GM12865 (cell line): Measurements from ENCODE around the gene KRT14.
"Not testable (repeated sequence)": the region's sequence is repeated elsewhere in the genome, so short reads cannot be mapped to it uniquely, and the experiment has no call there.

Source experiments
- DNase-seq: peaks from one replicate; pipeline ENCODE4 v3.0.0; 2010; ENCODE audit warnings: low read depth
- H3K4me3 ChIP-seq: 2 replicates; pipeline ENCODE4 v1.5.1; 2011; ENCODE audit warnings: mild to moderate bottlenecking, low read depth, low read length, control low read depth
- CTCF ChIP-seq: IDR thresholded peaks from 2 replicates; pipeline ENCODE4 v1.5.1; 2011; ENCODE audit warnings: low read length, control low read depth, low read depth, inconsistent platforms; ENCODE audit not compliant: insufficient read depth; ENCODE audit errors: missing control alignments

KRT14 gene

GRCh38 chr17:41625602-41626001 lies 38.9 kb upstream of the KRT14 start:
- no peak overlapping the region for H3K4me3 ChIP-seq
- TF ChIP-seq CTCF: no peak
- no peak for DNase-seq

GRCh38 chr17:41624208-41625101 lies 37.8 kb upstream of the KRT14 start, which contains the start of gene KRT17:
Gene KRT17 (minus strand): TSS chr17:41624575. CDS start chr17:41624509, 66 bp downstream.
- no peak within 1 kb of the TSS for H3K4me3 ChIP-seq
- no peak for TF ChIP-seq CTCF
- DNase-seq: no peak

GRCh38 chr17:41623184-41623861 lies 36.6 kb upstream of the KRT14 start:
- H3K4me3 ChIP-seq, DNase-seq: not testable (repeated sequence)

GRCh38 chr17:41622340-41623183 lies 35.9 kb upstream of the KRT14 start:
- H3K4me3 ChIP-seq, DNase-seq: not testable (repeated sequence)

- DNase-seq: no peak
- no peak overlapping the region for H3K4me3 ChIP-seq
- TF ChIP-seq CTCF: no peak
Observed at GRCh38 chr17:41621916-41622315, 35.2 kb upstream of the KRT14 start.

GRCh38 chr17:41621435-41621817 lies 34.7 kb upstream of the KRT14 start:
- not testable (repeated sequence) for H3K4me3 ChIP-seq, DNase-seq

- no peak for TF ChIP-seq CTCF
- H3K4me3 ChIP-seq: no peak overlapping the region
Observed at GRCh38 chr17:41620583-41621434, 34.1 kb upstream of the KRT14 start.

GRCh38 chr17:41619927-41620582 lies 33.4 kb upstream of the KRT14 start:
- H3K4me3 ChIP-seq, DNase-seq: not testable (repeated sequence)

More at GRCh38 chr17:41620583-41621434, 34.1 kb upstream of the KRT14 start:
- DNase-seq: no peak
